Measurements from ENCODE around the gene NLRC4.
"Not testable (repeated sequence)": the region's sequence is repeated elsewhere in the genome, so short reads cannot be mapped to it uniquely, and the experiment has no call there.

The NLRC4 gene

GRCh38 chr2:32222966-32223365, 41.7 kb downstream of the NLRC4 start:
- no peak overlapping the region for H3K4me3 ChIP-seq (ENCODE audit: low read depth, low read length)
- TF ChIP-seq POLR2A (IDR thresholded peaks at IDR 0.05; ENCODE audit: extremely low read depth, insufficient read length) (no peak), MYC (IDR thresholded peaks at IDR 0.05; ENCODE audit: low read depth, low read length) (no peak), MAX (IDR thresholded peaks at IDR 0.05; ENCODE audit: low read depth, low read length) (no peak), CTCF (IDR thresholded peaks at IDR 0.05; ENCODE audit: low read depth, low read length) (no peak)
- DNase-seq (ENCODE audit: low read depth) = peak; percentile 16

GRCh38 chr2:32220445-32220844, 44.2 kb downstream of the NLRC4 start:
- no peak overlapping the region for H3K4me3 ChIP-seq (ENCODE audit: low read depth, low read length)
- TF ChIP-seq CTCF (IDR thresholded peaks at IDR 0.05; ENCODE audit: low read depth, low read length) (no peak), MAX (IDR thresholded peaks at IDR 0.05; ENCODE audit: low read depth, low read length) (no peak), POLR2A (IDR thresholded peaks at IDR 0.05; ENCODE audit: extremely low read depth, insufficient read length) (no peak), MYC (IDR thresholded peaks at IDR 0.05; ENCODE audit: low read depth, low read length) (no peak)
- no peak for DNase-seq (ENCODE audit: low read depth)

- DNase-seq (ENCODE audit: low read depth) = no peak
- no peak overlapping the region for H3K4me3 ChIP-seq (ENCODE audit: low read depth, low read length)
These were observed 52.4 kb downstream of the NLRC4 start for GRCh38 chr2:32212295-32212694.

GRCh38 chr2:32210767-32211408, 53.8 kb downstream of the NLRC4 start:
- TF ChIP-seq MYC (IDR thresholded peaks at IDR 0.05; ENCODE audit: low read depth, low read length) (no peak), POLR2A (IDR thresholded peaks at IDR 0.05; ENCODE audit: extremely low read depth, insufficient read length) (no peak), MAX (IDR thresholded peaks at IDR 0.05; ENCODE audit: low read depth, low read length) (no peak), CTCF (IDR thresholded peaks at IDR 0.05; ENCODE audit: low read depth, low read length) (no peak)
- no peak for DNase-seq (ENCODE audit: low read depth)
- no peak overlapping the region for H3K4me3 ChIP-seq (ENCODE audit: low read depth, low read length)

More at GRCh38 chr2:32212295-32212694, 52.4 kb downstream of the NLRC4 start:
- no peak for TF ChIP-seq MAX (IDR thresholded peaks at IDR 0.05; ENCODE audit: low read depth, low read length)
- TF ChIP-seq MYC (IDR thresholded peaks at IDR 0.05; ENCODE audit: low read depth, low read length) = no peak
- TF ChIP-seq CTCF (IDR thresholded peaks at IDR 0.05; ENCODE audit: low read depth, low read length) = no peak
- no peak for TF ChIP-seq POLR2A (IDR thresholded peaks at IDR 0.05; ENCODE audit: extremely low read depth, insufficient read length)

- H3K4me3 ChIP-seq (ENCODE audit: low read depth, low read length); DNase-seq (ENCODE audit: low read depth): not testable (repeated sequence)
These were observed 61.3 kb downstream of the NLRC4 start for GRCh38 chr2:32203428-32203827.

GRCh38 chr2:32200814-32201213, 63.9 kb downstream of the NLRC4 start:
- TF ChIP-seq MYC (IDR thresholded peaks at IDR 0.05; ENCODE audit: low read depth, low read length) (no peak), CTCF (IDR thresholded peaks at IDR 0.05; ENCODE audit: low read depth, low read length) (no peak), POLR2A (IDR thresholded peaks at IDR 0.05; ENCODE audit: extremely low read depth, insufficient read length) (no peak), MAX (IDR thresholded peaks at IDR 0.05; ENCODE audit: low read depth, low read length) (no peak)
- H3K4me3 ChIP-seq (ENCODE audit: low read depth, low read length) = no peak overlapping the region
- no peak for DNase-seq (ENCODE audit: low read depth)

All from NB4 (cell line).